Measurements from ENCODE around the gene PRKCB.

DNA sequence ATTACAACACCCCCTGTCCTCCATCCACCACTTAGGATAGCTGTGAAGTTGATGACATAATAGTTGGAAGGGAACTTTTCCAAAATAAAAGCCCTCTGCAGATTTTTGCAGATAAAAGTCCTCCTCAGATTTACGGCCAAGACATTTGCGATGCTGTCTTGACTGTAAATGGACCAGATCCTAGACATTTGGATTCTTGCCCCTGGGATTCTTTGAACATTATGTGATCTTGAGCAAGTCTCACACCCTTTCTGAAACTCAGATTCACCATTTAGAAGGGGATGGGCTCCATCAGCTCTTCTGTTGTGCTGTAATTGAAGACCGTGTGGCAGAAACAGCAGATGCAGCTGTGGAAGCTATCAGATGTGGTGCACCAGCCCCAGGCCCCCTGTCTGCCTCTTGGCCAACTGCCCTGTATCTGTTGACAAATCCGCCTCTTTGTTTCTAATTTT is 266.5 kb downstream of the PRKCB start:
- TF ChIP-seq POLR2A (IDR thresholded peaks at IDR 0.05) = no peak
- TF ChIP-seq, protein P1, sequence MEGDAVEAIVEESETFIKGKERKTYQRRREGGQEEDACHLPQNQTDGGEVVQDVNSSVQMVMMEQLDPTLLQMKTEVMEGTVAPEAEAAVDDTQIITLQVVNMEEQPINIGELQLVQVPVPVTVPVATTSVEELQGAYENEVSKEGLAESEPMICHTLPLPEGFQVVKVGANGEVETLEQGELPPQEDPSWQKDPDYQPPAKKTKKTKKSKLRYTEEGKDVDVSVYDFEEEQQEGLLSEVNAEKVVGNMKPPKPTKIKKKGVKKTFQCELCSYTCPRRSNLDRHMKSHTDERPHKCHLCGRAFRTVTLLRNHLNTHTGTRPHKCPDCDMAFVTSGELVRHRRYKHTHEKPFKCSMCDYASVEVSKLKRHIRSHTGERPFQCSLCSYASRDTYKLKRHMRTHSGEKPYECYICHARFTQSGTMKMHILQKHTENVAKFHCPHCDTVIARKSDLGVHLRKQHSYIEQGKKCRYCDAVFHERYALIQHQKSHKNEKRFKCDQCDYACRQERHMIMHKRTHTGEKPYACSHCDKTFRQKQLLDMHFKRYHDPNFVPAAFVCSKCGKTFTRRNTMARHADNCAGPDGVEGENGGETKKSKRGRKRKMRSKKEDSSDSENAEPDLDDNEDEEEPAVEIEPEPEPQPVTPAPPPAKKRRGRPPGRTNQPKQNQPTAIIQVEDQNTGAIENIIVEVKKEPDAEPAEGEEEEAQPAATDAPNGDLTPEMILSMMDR (IDR thresholded peaks at IDR 0.05 in 4 of 5, conservative IDR thresholded peaks at IDR 0.05 in 1 of 5) = no peak

Data from gastrocnemius medialis (tissue), 4 donors.